HepG2 (cell line): ENCODE results near the gene MRPS2. TPM values are rescaled to one million over a fixed set of nuclear protein-coding genes. Genes with fewer than 3 reads are reported as not detected.

Source experiments
- ATAC-seq: fragments of 200-7000 bp; cut with Tn5 transposase; 3 replicates; pipeline ENCODE4 v1.9.1; 2020; ENCODE audit warnings: mild to moderate bottlenecking, moderate library complexity
- Bru-seq: library from RNA; stranded (reverse); fragments of 400-500 nt; gene quantifications from one replicate; lab custom pipeline; 2021; lab: Mats Ljungman, UMichigan
- BruChase-seq, 2 experiments: library from RNA; stranded (reverse); fragments of 400-500 nt; gene quantifications; one replicate each; lab custom pipeline; 2021; lab: Mats Ljungman, UMichigan
- BruUV-seq: library from RNA; stranded (reverse); fragments of 400-500 nt; replicated peaks from 2 replicates; lab custom pipeline; 2021; lab: Mats Ljungman, UMichigan
- CTCF ChIA-PET: fragments of 300-600 bp; formaldehyde crosslinking; extraction: SDS; loops from one replicate; lab custom pipeline; 2021; ENCODE audit warnings: low total read pairs, inconsistent platforms, low intra/inter-chr PET ratio; lab: Yijun Ruan, JAX
- POLR2A ChIA-PET: fragments of 350-600 bp; sonication (Branson Sonifier 250); formaldehyde crosslinking; loops from one replicate; lab custom pipeline; 2020; ENCODE audit warnings: antibody characterized with exemption, inconsistent platforms; lab: Yijun Ruan, JAX
- DNase-seq: peaks from one replicate; pipeline ENCODE4 v3.0.0-alpha.2; 2015; ENCODE audit warnings: low spot score
- FAIRE-seq: peaks from 3 replicates; lab custom pipeline; 2011; peaks lifted over from hg19 to GRCh38; lab: Jason Lieb, UNC
- H2AFZ ChIP-seq: one replicate; pipeline ENCODE4 v1.6.1; 2011; ENCODE audit warnings: low read length, inconsistent platforms
- H3K27ac ChIP-seq: fragments of 300-600 bp; 3 replicates; pipeline ENCODE4 v1.8.0; 2011; ENCODE audit warnings: mixed run types, mild to moderate bottlenecking, mixed read lengths, low read length, inconsistent platforms; ENCODE audit not compliant: insufficient read depth; ENCODE audit errors: extremely low read length
- H3K27me3 ChIP-seq, 2 experiments: fragments of 200-600 bp in 1 of 2; 2 replicates in 1 of 2; 3 replicates in 1 of 2; pipeline versions ENCODE4 v1.6.0 to v1.8.0; 2011; ENCODE audit warnings: low read length in 2 of 2, mild to moderate bottlenecking in 2 of 2, moderate library complexity in 2 of 2, inconsistent platforms in 1 of 2; ENCODE audit not compliant: insufficient read depth in 2 of 2, control insufficient read depth in 1 of 2
- H3K36me3 ChIP-seq, 2 experiments: fragments of 200-600 bp in 1 of 2; replicated peaks in 1 of 2; 2 replicates in 1 of 2; 3 replicates in 1 of 2; pipeline versions ENCODE4 v1.5.1 to v1.8.0; 2011; ENCODE audit warnings: low read length in 2 of 2, inconsistent platforms in 1 of 2; ENCODE audit not compliant: insufficient read depth in 2 of 2, control insufficient read depth in 1 of 2
- H3K4me1 ChIP-seq: 2 replicates; pipeline ENCODE4 v1.5.1; 2012; ENCODE audit warnings: low read length, inconsistent platforms; ENCODE audit not compliant: insufficient read depth
- H3K4me2 ChIP-seq: 2 replicates; pipeline ENCODE4 v1.6.0; 2011; ENCODE audit warnings: low read depth, low read length, inconsistent platforms
- H3K4me3 ChIP-seq, 3 experiments: fragments of 200-600 bp in 1 of 3; sonication (generic), shearing (Covaris generic) in 1 of 3; replicated peaks in 1 of 3; 2 replicates each; pipeline ENCODE4 v1.5.1; 2011 to 2016; ENCODE audit warnings: low read length in 3 of 3, inconsistent platforms in 2 of 3, low read depth in 2 of 3, mild to moderate bottlenecking in 2 of 3, control low read depth in 1 of 3, mixed read lengths in 1 of 3; ENCODE audit not compliant: insufficient read depth in 1 of 3
- H3K79me2 ChIP-seq: one replicate; pipeline ENCODE4 v1.6.1; 2011; ENCODE audit warnings: low read length, inconsistent platforms; ENCODE audit not compliant: insufficient read depth
- H3K9ac ChIP-seq: 2 replicates; pipeline ENCODE4 v1.6.0; 2011; ENCODE audit warnings: mild to moderate bottlenecking, low read depth, low read length, inconsistent platforms; ENCODE audit not compliant: insufficient read depth
- H3K9me3 ChIP-seq: 2 replicates; pipeline ENCODE4 v1.5.1; 2012; ENCODE audit warnings: mild to moderate bottlenecking, low read length
- H4K20me1 ChIP-seq: 2 replicates; pipeline ENCODE4 v1.6.0; 2011; ENCODE audit warnings: inconsistent platforms, mild to moderate bottlenecking, low read length, moderate library complexity; ENCODE audit not compliant: insufficient read depth
- IKZF1 ChIP-seq: fragments of 450-650 bp; IDR thresholded peaks from 2 replicates; pipeline ENCODE4 v1.7.1; 2016
- NFKB2 ChIP-seq: sonication (generic); formaldehyde crosslinking; IDR thresholded peaks from 2 replicates; pipeline ENCODE4 v1.4.0; 2020; ENCODE audit warnings: missing genetic modification reagents, borderline replicate concordance
- TBP ChIP-seq: sonication (generic); formaldehyde crosslinking; IDR thresholded peaks from 2 replicates; pipeline ENCODE4 v1.5.0; 2020; ENCODE audit warnings: missing genetic modification reagents
- TCF12 ChIP-seq, 2 experiments: fragments of 450-650 bp in 1 of 2; sonication (generic) in 1 of 2; formaldehyde crosslinking in 1 of 2; IDR thresholded peaks; 2 replicates each; pipeline versions ENCODE4 v1.6.1 to v1.8.0; 2017 to 2022; ENCODE audit warnings: antibody characterized with exemption in 1 of 2, mild to moderate bottlenecking in 1 of 2, missing genetic modification reagents in 1 of 2, moderate library complexity in 1 of 2
- TEAD3 ChIP-seq: optimal IDR thresholded peaks from 2 replicates; pipeline ENCODE3; 2016; ENCODE audit warnings: borderline replicate concordance
- ZFP1 ChIP-seq: IDR thresholded peaks from 2 replicates; pipeline ENCODE4 v1.6.1; 2016
- ZNF530 ChIP-seq: sonication (generic); formaldehyde crosslinking; IDR thresholded peaks from 2 replicates; pipeline ENCODE4 v1.5.0; 2020; ENCODE audit warnings: low read depth, mild to moderate bottlenecking, missing genetic modification reagents
- ZNF577 ChIP-seq: sonication (generic); formaldehyde crosslinking; IDR thresholded peaks from 2 replicates; pipeline ENCODE4 v1.4.0; 2020; ENCODE audit warnings: mild to moderate bottlenecking, low read depth, missing genetic modification reagents, borderline replicate concordance
- WGBS: methylation state at CpG from one replicate; pipeline ENCODE4 v1.1.6; 2017; ENCODE audit warnings: low lambda C conversion rate; 5-methylcytosine and 5-hydroxymethylcytosine counted together
- in situ Hi-C: cut with HindIII; loops from 2 replicates; pipeline ENCODE4 v1.10.0; 2017; ENCODE audit warnings: low pct_unique_long_range_greater_than_20kb; ENCODE audit not compliant: extremely low pct_ligation_motif_present
- intact Hi-C: fragments of 100-400 bp; cut with micrococcal nuclease; formaldehyde crosslinking; loops from one replicate; pipeline ENCODE4 v1.10.0; 2022; ENCODE audit not compliant: unreplicated experiment
- long read RNA-seq, 2 experiments: library from RNA in 1 of 2; library from polyadenylated mRNA in 1 of 2; stranded (forward) in 1 of 2; unstranded in 1 of 2; transcript quantifications; one replicate each; pipeline ENCODE4 v2.0.0, GENCODE V29; 2019 to 2022
- polyA minus RNA-seq, 3 experiments: library from RNA; depleted of rRNA, polyadenylated mRNA; stranded (reverse); fragments of >200 nt; gene quantifications; 2 replicates each; pipeline ENCODE4 v1.2.3, GENCODE V29; 2011; ENCODE audit warnings: low replicate concordance in 1 of 3
- polyA plus RNA-seq, 8 experiments: library from polyadenylated mRNA; depleted of rRNA in 3 of 8; stranded (reverse) in 7 of 8; unstranded in 1 of 8; fragments of >200 nt; fragmentation: Illumina TruSeq in 4 of 8; extraction: Trizol in 4 of 8; gene quantifications; 2 replicates each; pipeline versions ENCODE4 v1.2.1 to v1.2.3, GENCODE V29; 2011 to 2016; ENCODE audit warnings: low read depth in 4 of 8, missing spikeins in 1 of 8, mixed read lengths in 1 of 8; ENCODE audit not compliant: insufficient read depth in 1 of 8
- total RNA-seq, 5 experiments: library from RNA; depleted of rRNA; stranded (reverse); fragments of >200 nt; fragmentation: Illumina TruSeq; extraction: Trizol; gene quantifications; 2 replicates each; pipeline ENCODE4 v1.2.3, GENCODE V29; 2016; ENCODE audit warnings: low read depth in 1 of 5
- TF ChIP-seq, protein P1 (sequence below): IDR thresholded peaks from 2 replicates; pipeline ENCODE4 v1.6.1; 2016; ENCODE audit warnings: missing compliant biosample characterization, missing genetic modification reagents, borderline replicate concordance
- TF ChIP-seq, protein P2 (sequence below): sonication (generic); formaldehyde crosslinking; IDR thresholded peaks from 2 replicates; pipeline ENCODE4 v1.8.1; 2023; ENCODE audit warnings: missing genetic modification reagents, mild to moderate bottlenecking, borderline replicate concordance
- TF ChIP-seq, protein P3 (sequence below), 2 experiments: fragments of 450-650 bp in 1 of 2; sonication (generic) in 1 of 2; formaldehyde crosslinking; IDR thresholded peaks; 2 replicates each; pipeline versions ENCODE4 v1.5.0 to v1.8.0; 2020 to 2022; ENCODE audit warnings: mild to moderate bottlenecking in 1 of 2, missing genetic modification reagents in 1 of 2
- TF ChIP-seq, protein P4 (sequence below): IDR thresholded peaks from 2 replicates; pipeline ENCODE4 v1.6.1; 2016; ENCODE audit warnings: missing biosample characterization, missing genetic modification reagents, low read depth

MRPS2 gene
- total RNA-seq (2016; rRNA removed; fragmentation: Illumina TruSeq; extraction: Trizol) = 44.4 and 48.6 TPM in 2 replicates
- 19.9 and 20.2 TPM in 2 replicates for total RNA-seq (2016; cell fraction: cytosol; rRNA removed; fragmentation: Illumina TruSeq; extraction: Trizol; ENCODE audit: low read depth)
- total RNA-seq (2016; cell fraction: insoluble cytoplasmic fraction; rRNA removed; fragmentation: Illumina TruSeq; extraction: Trizol) = 40.6 and 44.3 TPM in 2 replicates
- total RNA-seq (2016; cell fraction: membrane; rRNA removed; fragmentation: Illumina TruSeq; extraction: Trizol) = 30.5 and 35.9 TPM in 2 replicates
- 22.9 and 23.3 TPM in 2 replicates for total RNA-seq (2016; cell fraction: nucleus; rRNA removed; fragmentation: Illumina TruSeq; extraction: Trizol)
- polyA plus RNA-seq (2011; rRNA removed) = 86.7 and 98.3 TPM in 2 replicates
- 166 and 225 TPM in 2 replicates for polyA plus RNA-seq (2011; cell fraction: cytosol; rRNA removed)
- polyA plus RNA-seq (2011; cell fraction: nucleus; rRNA removed) = 93.0 and 109 TPM in 2 replicates
- polyA plus RNA-seq (2012) = 38.2 and 39.9 TPM in 2 replicates
- 37.0 and 38.5 TPM in 2 replicates for polyA plus RNA-seq (2016; cell fraction: cytosol; fragmentation: Illumina TruSeq; extraction: Trizol; ENCODE audit: low read depth)
- 94.0 and 109 TPM in 2 replicates for polyA plus RNA-seq (2016; cell fraction: insoluble cytoplasmic fraction; fragmentation: Illumina TruSeq; extraction: Trizol; ENCODE audit: low read depth)
- 51.5 and 52.2 TPM in 2 replicates for polyA plus RNA-seq (2016; cell fraction: membrane; fragmentation: Illumina TruSeq; extraction: Trizol; ENCODE audit: low read depth)
- polyA plus RNA-seq (2016; cell fraction: nucleus; fragmentation: Illumina TruSeq; extraction: Trizol; ENCODE audit: insufficient read depth, low read depth) = 74.0 and 74.3 TPM in 2 replicates
- 204 and 352 TPM in 2 replicates for polyA minus RNA-seq (2011; rRNA and poly(A)+ RNA removed; ENCODE audit: low replicate concordance)
- 57.7 TPM in 2 replicates for polyA minus RNA-seq (2011; cell fraction: cytosol; rRNA and poly(A)+ RNA removed)
- polyA minus RNA-seq (2011; cell fraction: nucleus; rRNA and poly(A)+ RNA removed) = 16.6 and 19.0 TPM in 2 replicates
- Bru-seq, nascent RNA = percentile 71 among the genes with signal in this experiment
- BruChase-seq, experiment 1, labeled RNA remaining after a 6-hour chase = percentile 92 among the genes with signal in this experiment
- BruChase-seq, experiment 2, labeled RNA remaining after a 2-hour chase = percentile 89 among the genes with signal in this experiment
- long read RNA-seq, experiment 1, transcript MRPS2-203 (3 exons, 810 nt) = minor isoform, 5 of 157 reads
- long read RNA-seq, experiment 1, transcript MRPS2-201 (4 exons, 1,510 nt) = major isoform, 136 of 157 reads
- long read RNA-seq, experiment 1, partial matches to known transcripts = 4 of 157 reads
- long read RNA-seq, experiment 1, other reads (novel, unspliced or antisense) = 12 of 157 reads
- long read RNA-seq, experiment 2, transcript MRPS2-201 (4 exons, 1,510 nt) = major isoform, 161 of 203 reads
- long read RNA-seq, experiment 2, transcript MRPS2-203 (3 exons, 810 nt) = minor isoform, 12 of 203 reads
- long read RNA-seq, experiment 2, partial matches to known transcripts = 26 of 203 reads
- long read RNA-seq, experiment 2, other reads (novel, unspliced or antisense) = 2 of 203 reads

DNA sequence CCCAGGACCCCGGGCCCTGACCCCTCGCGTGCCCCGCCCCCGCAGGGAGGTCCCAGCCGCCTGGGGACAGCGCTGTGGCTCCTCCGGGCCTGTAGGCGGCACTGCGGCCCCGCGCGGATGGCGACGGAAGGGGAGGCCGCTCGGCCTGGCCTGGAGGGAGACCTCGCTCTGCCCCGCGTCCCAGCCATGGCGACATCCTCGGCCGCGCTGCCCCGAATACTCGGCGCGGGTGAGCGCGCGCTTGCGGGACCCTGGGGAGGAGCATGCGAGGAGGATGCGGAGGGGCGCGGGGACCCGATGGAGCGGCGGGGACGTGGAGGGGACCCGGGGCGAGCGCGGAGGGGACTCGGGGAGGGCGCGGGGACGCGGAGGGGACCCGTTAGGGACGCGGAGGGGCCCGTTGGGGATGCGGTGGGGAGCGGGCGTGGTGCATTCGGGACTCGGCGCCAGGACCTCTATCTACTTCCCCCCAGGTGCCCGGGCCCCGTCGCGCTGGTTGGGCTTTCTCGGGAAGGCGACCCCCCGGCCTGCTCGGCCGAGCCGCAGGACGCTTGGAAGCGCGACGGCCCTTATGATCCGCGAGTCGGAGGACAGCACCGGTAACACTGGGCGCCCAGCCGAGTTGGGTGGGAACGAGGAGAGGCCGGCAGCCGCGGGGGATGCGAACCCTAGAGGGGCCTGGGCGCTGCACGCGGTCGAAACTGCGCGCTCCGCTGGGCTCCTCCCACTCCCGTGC lies at the start of gene MRPS2:
TSS of gene MRPS2 (plus strand) at position 158 of the 736 bp plus-strand sequence. CDS start at position 187, 29 bp downstream.
- Histone ChIP-seq H3K27me3 (no peaks in the 10 kb centered on the region), H3K4me2 (peak within 1 kb of the TSS; percentile 99), H3K4me1 (peaks cover 24% of the 10 kb centered on the region), H3K27ac (peak within 1 kb of the TSS; percentile 67), H3K9ac (peak within 1 kb of the TSS; percentile 89), H3K4me3 (peak within 1 kb of the TSS; percentile 80 to 96 (median 92)), H3K79me2 (peaks cover 10% of the 10 kb centered on the region), H4K20me1 (peaks cover 16% of the 10 kb centered on the region), H2AFZ (no peak within 1 kb of the TSS), H3K9me3 (no peaks in the 10 kb centered on the region), H3K36me3 (peaks cover 13 to 26% of the 10 kb centered on the region in 2 experiments)
- WGBS = 5% methylated on average over 4 of the region's 92 CpGs
- peak; percentile 78 for DNase-seq
- ChIA-PET POLR2A (interaction anchor here (1.1 to 2.3 kb wide), 2 partner anchors 10 to 20 kb away, joined by 6 to 12 read pairs; no protein-coding TSS in a partner anchor), CTCF (no interaction called here)
- BruUV-seq = no TSS peak
- peak; percentile 92 for ATAC-seq
- peak; percentile 60 for FAIRE-seq
- intact Hi-C loops (loop anchor here (2.0 kb wide), 1 partner anchor 20 kb away; no protein-coding TSS in a partner anchor), in situ Hi-C loops (no loop called here)
- TF ChIP-seq ZNF530 (CRISPR knock-in tag) (no peak), IKZF1 (no peak), TCF12 (IDR thresholded peaks at IDR 0.05) (no peak), TCF12 (CRISPR knock-in tag; IDR thresholded peaks at IDR 0.05) (0 out of 2 replicates have a peak, but pooled peaks have one; percentile 27), TBP (CRISPR knock-in tag) (no peak), TEAD3 (CRISPR knock-in tag) (peak; percentile 60), NFKB2 (CRISPR knock-in tag) (peak; percentile 76), ZFP1 (no peak), ZNF577 (no peak)
- TF ChIP-seq, protein P1, sequence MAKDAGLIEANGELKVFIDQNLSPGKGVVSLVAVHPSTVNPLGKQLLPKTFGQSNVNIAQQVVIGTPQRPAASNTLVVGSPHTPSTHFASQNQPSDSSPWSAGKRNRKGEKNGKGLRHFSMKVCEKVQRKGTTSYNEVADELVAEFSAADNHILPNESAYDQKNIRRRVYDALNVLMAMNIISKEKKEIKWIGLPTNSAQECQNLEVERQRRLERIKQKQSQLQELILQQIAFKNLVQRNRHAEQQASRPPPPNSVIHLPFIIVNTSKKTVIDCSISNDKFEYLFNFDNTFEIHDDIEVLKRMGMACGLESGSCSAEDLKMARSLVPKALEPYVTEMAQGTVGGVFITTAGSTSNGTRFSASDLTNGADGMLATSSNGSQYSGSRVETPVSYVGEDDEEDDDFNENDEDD (CRISPR knock-in tag) = peak; percentile 65; the same call in 1 of the 2 replicates
- TF ChIP-seq, protein P2, sequence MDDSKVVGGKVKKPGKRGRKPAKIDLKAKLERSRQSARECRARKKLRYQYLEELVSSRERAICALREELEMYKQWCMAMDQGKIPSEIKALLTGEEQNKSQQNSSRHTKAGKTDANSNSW (CRISPR knock-in tag) = no peak
- TF ChIP-seq, protein P3, sequence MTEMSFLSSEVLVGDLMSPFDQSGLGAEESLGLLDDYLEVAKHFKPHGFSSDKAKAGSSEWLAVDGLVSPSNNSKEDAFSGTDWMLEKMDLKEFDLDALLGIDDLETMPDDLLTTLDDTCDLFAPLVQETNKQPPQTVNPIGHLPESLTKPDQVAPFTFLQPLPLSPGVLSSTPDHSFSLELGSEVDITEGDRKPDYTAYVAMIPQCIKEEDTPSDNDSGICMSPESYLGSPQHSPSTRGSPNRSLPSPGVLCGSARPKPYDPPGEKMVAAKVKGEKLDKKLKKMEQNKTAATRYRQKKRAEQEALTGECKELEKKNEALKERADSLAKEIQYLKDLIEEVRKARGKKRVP (CRISPR knock-in tag; IDR thresholded peaks at IDR 0.05) = peak in 1 of 2 experiments; percentile 69; a peak in 2 of 4 replicates
- TF ChIP-seq, protein P4, sequence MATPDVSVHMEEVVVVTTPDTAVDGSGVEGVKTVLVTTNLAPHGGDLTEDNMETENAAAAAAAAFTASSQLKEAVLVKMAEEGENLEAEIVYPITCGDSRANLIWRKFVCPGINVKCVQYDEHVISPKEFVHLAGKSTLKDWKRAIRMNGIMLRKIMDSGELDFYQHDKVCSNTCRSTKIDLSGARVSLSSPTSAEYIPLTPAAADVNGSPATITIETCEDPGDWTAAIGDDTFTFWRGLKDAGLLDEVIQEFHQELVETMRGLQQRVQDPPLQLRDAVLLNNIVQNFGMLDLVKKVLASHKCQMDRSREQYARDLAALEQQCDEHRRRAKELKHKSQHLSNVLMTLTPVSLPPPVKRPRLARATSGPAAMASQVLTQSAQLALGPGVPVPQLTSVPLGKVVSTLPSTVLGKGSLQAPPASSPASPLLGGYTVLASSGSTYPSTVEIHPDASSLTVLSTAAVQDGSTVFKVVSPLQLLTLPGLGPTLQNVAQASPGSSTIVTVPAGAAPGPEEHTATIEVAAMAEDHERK = 0 out of 2 replicates have a peak, but pooled peaks have one; percentile 27
